Esophagus muscularis mucosa (tissue), 4 donors: ENCODE data around the gene KMT2A. TPM values are rescaled to one million over a fixed set of nuclear protein-coding genes. Genes with fewer than 3 reads are reported as not detected.

ENCODE experiments used
- DNase-seq: peaks from one replicate; pipeline ENCODE4 v3.0.0-alpha.2; 2017; ENCODE audit errors: extremely low spot score
- H3K27ac ChIP-seq, 4 donors: fragments of 200-600 bp; sonication (generic); replicated peaks in 1 of 4; 1 replicate in 3 of 4; 2 replicates in 1 of 4; pipeline ENCODE4 v1.5.1; 2016 to 2019; ENCODE audit warnings: mild to moderate bottlenecking in 1 of 4
- H3K27me3 ChIP-seq, 4 donors: fragments of 200-600 bp; sonication (generic); one replicate each; pipeline versions ENCODE4 v1.5.1 to v1.6.0; 2016 to 2019
- H3K36me3 ChIP-seq, 4 donors: fragments of 200-600 bp; sonication (generic); one replicate each; pipeline ENCODE4 v1.5.1; 2016 to 2019
- H3K4me1 ChIP-seq, 4 donors: fragments of 200-600 bp; sonication (generic); one replicate each; pipeline ENCODE4 v1.5.1; 2016 to 2019
- H3K4me3 ChIP-seq, 4 donors: fragments of 200-600 bp; sonication (generic); 1 replicate in 2 of 4; 2 replicates in 2 of 4; pipeline ENCODE4 v1.5.1; 2016 to 2019; ENCODE audit warnings: mild to moderate bottlenecking in 4 of 4, moderate library complexity in 1 of 4
- H3K9me3 ChIP-seq, 4 donors: fragments of 200-600 bp; sonication (generic); 1 replicate in 3 of 4; 2 replicates in 1 of 4; pipeline ENCODE4 v1.5.1; 2016 to 2019
- CTCF ChIP-seq, 3 experiments: fragments of 200-600 bp in 2 of 3; fragments of 450-650 bp in 1 of 3; sonication (generic) in 2 of 3; IDR thresholded peaks; one replicate each; pipeline ENCODE4 v1.5.1; 2017 to 2019; ENCODE audit warnings: antibody characterized with exemption in 3 of 3, mild to moderate bottlenecking in 2 of 3, moderate library complexity in 1 of 3
- EP300 ChIP-seq: sonication (generic); formaldehyde crosslinking; IDR thresholded peaks from one replicate; pipeline ENCODE4 v1.6.1; 2017; ENCODE audit warnings: antibody characterized with exemption
- POLR2A ChIP-seq: fragments of 450-650 bp; IDR thresholded peaks from one replicate; pipeline ENCODE4 v1.6.1; 2017; ENCODE audit warnings: antibody characterized with exemption, moderate library complexity, mild to moderate bottlenecking, low read depth
- POLR2AphosphoS5 ChIP-seq, 2 donors: sonication (generic); formaldehyde crosslinking; IDR thresholded peaks; one replicate each; pipeline ENCODE4 v1.6.1; 2017; ENCODE audit warnings: antibody characterized with exemption in 2 of 2
- WGBS: methylation state at CpG from one replicate; pipeline ENCODE4 v1.1.5; 2018; 5-methylcytosine and 5-hydroxymethylcytosine counted together
- intact Hi-C: fragments of 100-400 bp; cut with DNase I; formaldehyde crosslinking; loops from one replicate; pipeline ENCODE4 v1.15.1; 2023
- total RNA-seq, 4 donors: library from RNA; depleted of rRNA; stranded (reverse); fragments of >200 nt; gene quantifications; one replicate each; pipeline versions ENCODE4 v1.1.0 to v1.2.1, GENCODE V29; 2016

KMT2A gene
- total RNA-seq, 4 donors from 2014 or later = 61.0 to 68.7 (median 62.1) TPM

- peak overlapping the region; percentile 83 to 87 (median 84) for H3K4me3 ChIP-seq
- H3K4me1 ChIP-seq = peaks cover 15 to 43% (median 33%) of the 10 kb centered on the region in 4 donors
- H3K27me3 ChIP-seq = no peaks in the 10 kb centered on the region
- no peak for DNase-seq
- WGBS = 68% methylated on average over 5 of the region's 5 CpGs
- peaks cover 0 to 25% (median 14%) of the 10 kb centered on the region in 4 donors for H3K36me3 ChIP-seq
- intact Hi-C loops = loop anchor here (5.0 kb wide), 1 partner anchor 38 kb away; the partner anchor contains the start of gene IFT46
- no peaks in the 10 kb centered on the region for H3K9me3 ChIP-seq
- H3K27ac ChIP-seq = peak overlapping the region in 1 of 4 donors; percentile 74
- TF ChIP-seq POLR2AphosphoS5 (IDR thresholded peaks at IDR 0.05) = no peak
- no peak for TF ChIP-seq POLR2A
- TF ChIP-seq CTCF (IDR thresholded peaks at IDR 0.05) = no peak
- TF ChIP-seq EP300 = no peak
These were observed 93.4 kb downstream of the KMT2A start for GRCh38 chr11:118529584-118530175.

GRCh38 chr11:118530180-118530682 lies 93.9 kb downstream of the KMT2A start:
- TF ChIP-seq CTCF (IDR thresholded peaks at IDR 0.05) = peak in 1 of 3 experiments; percentile 1
- no peak for TF ChIP-seq POLR2A
- H3K27me3 ChIP-seq = no peaks in the 10 kb centered on the region
- H3K27ac ChIP-seq = peak overlapping the region; percentile 74 to 86 (median 85)
- H3K36me3 ChIP-seq = peaks cover 0 to 25% (median 14%) of the 10 kb centered on the region in 4 donors
- H3K4me1 ChIP-seq = peaks cover 15 to 43% (median 33%) of the 10 kb centered on the region in 4 donors
- intact Hi-C loops = loop anchor here (5.0 kb wide), 1 partner anchor 37 kb away; the partner anchor contains the start of gene IFT46
- H3K4me3 ChIP-seq = peak overlapping the region; percentile 83 to 87 (median 84)
- WGBS = 10% methylated on average over 6 of the region's 31 CpGs
- no peak for DNase-seq
- no peaks in the 10 kb centered on the region for H3K9me3 ChIP-seq

- WGBS = 2% methylated on average over 19 of the region's 94 CpGs
- intact Hi-C loops = loop anchor here (5.0 kb wide), 1 partner anchor 36 kb away; the partner anchor contains the start of gene IFT46
- Histone ChIP-seq H3K27me3 (no peaks in the 10 kb centered on the region), H3K36me3 (peaks cover 0 to 28% (median 16%) of the 10 kb centered on the region in 4 donors), H3K9me3 (no peaks in the 10 kb centered on the region), H3K4me1 (peaks cover 15 to 43% (median 33%) of the 10 kb centered on the region in 4 donors), H3K27ac (peak within 1 kb of the TSS; percentile 74 to 86 (median 85)), H3K4me3 (peak within 1 kb of the TSS; percentile 83 to 87 (median 84))
- DNase-seq = no peak
- TF ChIP-seq POLR2A = peak; percentile 26
- TF ChIP-seq EP300 = no peak
- peak in 1 of 3 experiments; percentile 27 for TF ChIP-seq CTCF (IDR thresholded peaks at IDR 0.05)
- TF ChIP-seq POLR2AphosphoS5 (IDR thresholded peaks at IDR 0.05) = peak; percentile 57 to 66
These were observed 94.6 kb downstream of the KMT2A start, which contains the start of gene TMEM25 for GRCh38 chr11:118530683-118531596. TMEM25 (plus strand) TSS chr11:118531192; CDS start chr11:118531802, 610 bp downstream.

GRCh38 chr11:118531597-118532084 lies 95.3 kb downstream of the KMT2A start:
- Histone ChIP-seq H3K4me3 (peak overlapping the region; percentile 83 to 87 (median 84)), H3K27ac (peak overlapping the region; percentile 74 to 86 (median 85)), H3K27me3 (no peaks in the 10 kb centered on the region), H3K36me3 (peaks cover 0 to 32% (median 16%) of the 10 kb centered on the region in 4 donors), H3K4me1 (peaks cover 15 to 42% (median 33%) of the 10 kb centered on the region in 4 donors), H3K9me3 (no peaks in the 10 kb centered on the region)
- DNase-seq = no peak
- intact Hi-C loops = loop anchor here (5.0 kb wide), 1 partner anchor 36 kb away; the partner anchor contains the start of gene IFT46
- 24% methylated on average over 12 of the region's 12 CpGs for WGBS
- TF ChIP-seq POLR2A (no peak), POLR2AphosphoS5 (IDR thresholded peaks at IDR 0.05) (no peak), EP300 (no peak), CTCF (IDR thresholded peaks at IDR 0.05) (no peak)
